NCI-H128 (cell line): ENCODE data around the gene PSMC2.
"Not testable (repeated sequence)": the region's sequence is repeated elsewhere in the genome, so short reads cannot be mapped to it uniquely, and the experiment has no call there.

Source experiments
- DNase-seq: peaks from one replicate; lab custom pipeline; 2025; ENCODE audit not compliant: unreplicated experiment; lab: John Stamatoyannopoulos, UW

PSMC2 gene

DNA sequence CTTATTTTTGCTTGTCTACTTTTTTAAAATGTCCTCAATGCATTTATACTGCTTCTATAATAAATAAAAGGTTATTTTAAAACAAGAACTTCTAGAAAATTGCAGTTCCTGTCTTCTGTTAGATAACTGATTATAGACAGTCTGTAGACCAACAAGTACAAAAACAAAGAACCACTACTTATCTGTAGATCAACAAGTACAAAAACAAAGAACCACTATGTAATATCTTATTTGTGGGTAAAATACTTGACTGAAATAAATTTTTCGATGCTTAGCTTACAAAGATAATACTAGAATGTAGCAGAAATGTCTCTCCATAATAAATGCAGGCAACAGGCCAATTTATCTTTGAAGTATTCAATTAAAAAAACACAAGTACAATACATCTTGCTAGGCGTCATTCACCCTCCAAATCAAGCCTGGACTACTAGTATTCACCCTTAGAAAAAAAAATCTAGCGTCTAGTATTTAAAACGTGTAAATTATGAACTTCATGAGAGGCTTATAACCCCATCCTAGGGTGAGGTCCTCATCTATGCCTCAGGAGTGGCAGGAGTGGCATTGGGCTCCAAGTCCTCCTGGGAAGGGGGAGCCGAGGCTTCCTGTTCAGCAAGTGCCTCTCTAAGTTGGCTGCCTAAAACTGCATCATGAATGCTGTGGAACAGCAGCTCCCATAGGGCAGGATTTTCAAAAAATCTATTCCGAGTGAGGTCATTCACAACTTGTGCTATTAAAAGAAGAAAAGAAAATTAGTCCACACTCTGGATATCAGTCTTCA, 26.6 kb downstream of the PSMC2 start:
- DNase-seq, result no peak

- no peak for DNase-seq
These were observed 32.0 kb downstream of the PSMC2 start for GRCh38 chr7:103379270-103379975.

GRCh38 chr7:103380395-103381191, 33.1 kb downstream of the PSMC2 start:
- no peak for DNase-seq

GRCh38 chr7:103381280-103382031, 34.0 kb downstream of the PSMC2 start:
- DNase-seq, result no peak

DNA sequence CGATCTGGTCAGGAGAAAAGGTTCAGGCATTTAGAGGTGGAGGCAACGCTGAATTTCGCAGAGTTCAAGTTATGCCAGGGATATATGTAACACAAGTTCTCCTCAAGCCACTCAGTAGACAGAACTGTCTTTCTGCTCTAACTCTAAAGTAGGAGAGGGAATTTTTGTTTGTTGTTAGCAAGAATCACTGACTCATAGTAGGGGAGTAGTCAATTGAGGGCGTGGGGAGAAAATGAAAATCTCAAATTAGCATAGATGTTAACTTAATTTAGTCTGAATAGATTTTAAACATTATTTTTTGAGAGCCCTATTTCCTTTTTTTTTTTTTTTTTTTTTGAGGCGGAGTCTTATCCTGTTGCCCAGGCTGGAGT, 34.6 kb downstream of the PSMC2 start:
- DNase-seq, result no peak

DNA sequence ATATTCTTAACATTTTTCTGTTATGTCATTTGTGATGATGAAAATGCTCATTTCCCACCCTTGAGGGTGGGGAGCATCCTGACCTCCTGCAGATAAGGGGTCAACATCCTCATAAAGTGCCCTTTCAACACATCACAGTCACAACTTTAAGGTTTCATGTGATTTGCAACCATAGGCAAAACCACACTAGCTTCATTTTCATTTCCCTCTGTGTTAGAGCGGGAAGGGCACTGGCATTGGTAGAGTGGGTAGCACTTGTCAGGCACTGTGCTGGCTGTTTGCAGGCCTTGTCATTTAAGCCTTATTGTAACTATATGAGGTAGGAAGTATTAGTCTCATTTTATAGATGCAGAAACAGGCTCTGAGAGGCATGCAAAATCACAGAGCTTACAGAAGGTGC, 39.8 kb downstream of the PSMC2 start:
- no peak for DNase-seq

DNA sequence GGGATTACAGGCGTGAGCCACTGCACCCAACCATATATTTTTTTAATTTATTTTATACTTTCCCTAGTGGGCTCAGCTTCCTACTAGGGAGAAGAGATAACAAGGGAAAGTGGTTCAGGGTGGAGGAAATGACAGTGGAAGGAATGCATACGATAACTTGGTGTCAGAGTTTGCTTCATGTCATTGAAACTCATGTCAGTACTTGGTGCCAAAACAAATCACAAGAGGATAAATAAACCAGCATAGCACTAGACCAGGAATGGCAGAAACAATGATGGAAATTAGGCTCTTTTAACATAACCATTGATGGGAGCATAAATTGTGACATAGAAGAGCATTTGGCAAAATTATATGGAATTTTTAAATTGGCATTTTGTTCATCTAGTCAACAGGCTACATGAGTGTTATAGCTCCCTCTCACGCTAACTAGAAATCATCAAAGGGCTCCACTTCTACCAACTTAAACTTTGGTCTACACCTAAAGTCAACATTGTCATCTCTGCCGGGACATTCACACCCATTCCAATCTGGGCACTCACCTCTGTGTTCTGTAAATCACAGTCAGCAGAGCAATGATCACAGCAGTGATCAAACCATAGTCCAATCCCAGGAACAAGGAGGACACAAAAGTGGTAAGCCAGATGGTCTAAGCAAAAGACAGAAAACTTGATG, 41.2 kb downstream of the PSMC2 start:
- no peak for DNase-seq

DNA sequence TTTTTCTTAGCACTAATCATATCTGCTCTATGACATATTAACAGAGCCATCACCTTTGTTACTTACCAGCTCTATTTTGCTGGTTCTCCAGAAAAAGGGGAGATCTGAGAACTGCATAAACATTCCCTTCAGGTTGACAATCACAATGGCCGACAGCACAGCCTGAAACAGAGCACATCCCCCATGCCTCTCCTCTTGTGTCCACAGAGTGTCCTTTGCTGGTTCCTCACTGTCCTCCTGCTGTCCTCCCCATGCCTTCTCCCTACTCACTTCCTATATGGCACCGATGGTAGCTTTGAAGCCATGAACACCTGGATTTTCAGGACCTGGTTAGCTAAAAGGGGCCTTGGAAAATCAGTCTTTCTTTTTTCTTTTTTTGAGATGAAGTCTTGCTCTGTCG, 41.8 kb downstream of the PSMC2 start:
- no peak for DNase-seq

DNA sequence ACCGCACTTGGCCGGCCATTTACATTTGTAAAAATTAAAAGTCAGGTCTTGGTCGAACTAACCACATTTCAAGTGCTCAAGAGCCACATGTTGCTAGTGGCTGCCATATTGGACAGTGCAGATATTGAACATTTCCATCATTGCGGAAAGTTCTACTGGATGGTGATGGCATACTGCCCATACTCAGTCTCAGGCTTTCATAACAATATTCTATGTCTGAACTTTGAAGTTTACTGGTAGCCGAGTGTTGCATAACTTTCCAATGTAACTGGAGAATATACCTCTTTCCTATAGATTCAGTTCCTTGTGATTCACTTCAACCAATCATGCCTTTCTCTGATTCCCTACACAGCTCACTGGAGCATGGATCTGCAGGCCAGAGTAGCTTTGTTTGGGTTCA, 43.7 kb downstream of the PSMC2 start:
- DNase-seq, result no peak

- DNase-seq, result no peak
These were observed 44.5 kb downstream of the PSMC2 start for GRCh38 chr7:103391976-103392375.

DNA sequence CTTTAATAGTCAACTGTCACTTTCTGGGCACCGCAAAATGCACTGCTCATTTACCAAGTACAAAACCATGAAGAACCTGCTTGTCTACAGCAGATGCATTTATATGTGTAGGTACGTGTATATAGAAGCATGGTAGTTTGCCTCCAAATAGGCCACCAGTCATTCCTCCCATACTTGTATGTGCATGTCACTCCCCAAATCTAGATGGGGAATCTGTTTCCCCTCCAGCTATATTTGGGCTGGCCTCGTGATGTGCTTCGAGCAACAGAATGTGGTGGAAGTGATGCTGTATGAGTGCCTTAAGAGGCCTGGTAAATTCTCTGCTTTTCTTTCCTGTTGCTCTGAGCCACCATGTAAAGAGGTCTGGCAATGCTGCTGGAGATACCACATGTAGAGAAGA, 47.1 kb downstream of the PSMC2 start:
- no peak for DNase-seq

DNA sequence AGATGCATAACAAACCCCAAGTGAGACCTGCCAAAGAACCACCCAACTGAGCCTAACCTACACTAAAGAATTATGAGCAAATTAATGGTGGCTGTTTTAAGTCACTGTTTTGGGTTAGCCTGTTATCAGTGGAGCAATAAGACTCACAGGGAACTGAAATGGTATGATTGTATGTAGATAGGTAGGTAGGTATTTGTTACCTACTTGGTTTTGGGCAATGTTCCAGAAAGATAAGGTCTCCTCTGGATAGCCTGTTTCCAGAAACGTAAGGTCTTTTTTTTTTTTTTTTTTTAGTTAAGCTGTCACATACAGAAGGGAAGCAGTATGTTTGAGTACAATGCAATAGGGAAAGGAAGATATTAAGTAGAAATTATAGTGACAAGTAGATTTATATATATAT, 47.6 kb downstream of the PSMC2 start:
- DNase-seq, result no peak

DNA sequence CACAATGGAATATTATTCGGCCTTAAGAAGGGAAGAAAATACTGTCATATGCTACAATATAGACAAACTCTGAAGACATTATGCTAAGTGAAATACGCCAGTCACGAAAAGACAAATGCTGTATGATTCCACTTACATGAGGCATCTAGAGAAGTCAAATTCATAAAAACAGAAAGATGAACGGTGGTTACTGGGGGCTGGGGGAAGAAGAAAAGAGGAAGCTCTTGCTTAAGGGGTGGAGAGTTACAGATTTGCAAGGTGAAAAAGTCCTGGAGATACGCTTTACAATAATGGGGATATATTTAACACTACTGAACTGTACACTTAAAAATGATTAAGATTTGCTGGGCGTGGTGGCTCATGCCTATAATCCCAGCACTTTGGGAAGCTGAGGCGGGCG, 49.0 kb downstream of the PSMC2 start:
- no peak for DNase-seq

- DNase-seq, result no peak
These were observed 51.2 kb downstream of the PSMC2 start for GRCh38 chr7:103398483-103399127.

GRCh38 chr7:103399687-103400086, 52.2 kb downstream of the PSMC2 start:
- not testable (repeated sequence) for DNase-seq

DNA sequence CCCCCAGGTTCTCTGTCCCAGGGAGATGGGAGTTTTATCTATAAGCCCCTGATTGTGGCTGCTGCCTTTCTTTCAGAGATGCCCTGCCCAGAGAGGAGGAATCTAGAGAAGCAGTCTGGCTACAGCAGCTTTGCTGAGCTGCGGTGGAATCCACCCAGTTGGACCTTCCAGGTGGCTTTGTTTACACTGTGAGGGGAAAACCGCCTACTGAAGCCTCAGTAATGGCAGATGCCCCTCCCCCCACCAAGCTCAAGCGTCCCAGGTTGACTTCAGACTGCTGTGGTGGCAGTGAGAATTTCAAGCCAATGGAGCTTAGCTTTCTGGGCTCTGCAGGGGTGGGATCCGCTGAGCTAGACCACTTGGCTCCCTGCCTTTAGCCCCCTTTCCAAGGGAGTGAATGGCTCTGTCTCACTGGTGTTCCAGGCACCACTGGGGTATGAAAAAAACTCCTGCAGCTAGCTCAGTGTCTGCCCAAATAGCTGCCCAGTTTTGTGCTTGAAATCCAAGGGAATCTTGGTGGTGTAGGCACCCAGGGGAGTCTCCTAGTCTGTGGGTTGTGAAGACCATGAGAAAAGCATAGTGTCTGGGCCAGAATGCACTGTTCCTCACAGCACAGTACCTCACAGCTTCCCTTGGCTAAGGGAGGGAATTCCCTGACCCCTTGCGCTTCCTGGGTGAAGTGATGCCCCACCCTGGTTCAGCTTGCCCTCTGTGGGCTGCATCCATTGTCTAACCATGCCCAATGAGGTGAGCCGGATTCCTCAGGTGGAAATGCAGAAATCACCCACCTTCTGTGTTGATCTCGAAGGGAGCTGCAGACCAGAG, 58.6 kb downstream of the PSMC2 start:
- DNase-seq, result not testable (repeated sequence)

GRCh38 chr7:103412151-103412550, 64.7 kb downstream of the PSMC2 start:
- no peak for DNase-seq

DNA sequence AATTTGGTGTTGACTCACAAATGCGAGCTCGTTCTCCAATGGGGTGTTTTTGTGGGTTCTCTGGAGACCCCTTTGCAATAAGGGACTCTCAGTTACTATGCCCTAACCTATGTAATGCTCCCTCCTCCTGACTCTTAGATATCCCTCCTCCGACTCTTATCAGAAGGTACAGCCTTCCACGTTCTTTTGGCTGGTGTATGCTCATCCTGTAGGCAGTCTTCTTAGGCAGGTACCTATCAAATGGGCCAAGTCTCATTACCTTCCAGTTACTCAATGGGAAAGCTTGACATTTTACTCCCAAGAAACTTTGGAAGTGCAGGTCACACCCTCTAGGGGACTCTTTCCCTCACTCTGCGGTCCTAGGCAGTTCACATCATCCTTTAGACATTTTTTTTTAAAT, 66.0 kb downstream of the PSMC2 start:
- DNase-seq, result no peak

DNA sequence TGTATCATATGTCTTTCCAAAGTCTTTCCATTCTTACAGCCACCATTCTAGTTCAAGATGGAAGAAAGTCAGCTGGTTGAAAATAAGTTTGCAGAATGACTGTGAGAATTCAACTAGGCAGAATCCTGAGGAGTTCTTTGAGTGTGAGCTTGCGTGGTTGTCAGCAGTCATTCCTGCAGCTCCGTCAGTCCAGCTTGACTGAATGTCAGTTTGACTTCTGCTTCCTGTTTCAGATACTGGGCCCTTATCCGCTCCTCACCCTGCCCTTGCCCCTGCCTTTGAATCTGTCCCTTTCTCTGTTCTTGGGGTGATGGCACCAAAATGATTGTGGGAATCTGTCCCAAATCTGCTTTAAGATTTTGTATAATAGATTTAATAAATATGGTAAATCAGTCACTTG, 70.8 kb downstream of the PSMC2 start:
- no peak for DNase-seq
